Heart left ventricle (tissue), 16 donors: Measurements from ENCODE around the gene KRT85. TPM values are rescaled to one million over a fixed set of nuclear protein-coding genes. Genes with fewer than 3 reads are reported as not detected.

ENCODE experiments used
- ATAC-seq, 4 donors: fragments of 200-7000 bp; cut with Tn5 transposase; one replicate each; pipeline ENCODE4 v1.9.1; 2020 to 2022; ENCODE audit warnings: moderate library complexity in 4 of 4, mild to moderate bottlenecking in 3 of 4, moderate number of reproducible peaks in 1 of 4
- DNase-seq, 5 donors: peaks; one replicate each; pipeline ENCODE4 v3.0.0-alpha.2; 2020
- H3K27ac ChIP-seq, 12 donors: fragments of 200-600 bp; sonication (generic) in 4 of 12; one replicate each; pipeline versions ENCODE4 v1.5.0 to v1.8.0; 2016 to 2022; ENCODE audit warnings: mild to moderate bottlenecking in 2 of 12
- H3K27me3 ChIP-seq, 9 donors: fragments of 200-600 bp; sonication (generic) in 2 of 9; one replicate each; pipeline versions ENCODE4 v1.5.1 to v1.8.0; 2016 to 2022; ENCODE audit warnings: mild to moderate bottlenecking in 3 of 9
- H3K36me3 ChIP-seq, 9 donors: fragments of 200-600 bp; sonication (generic) in 2 of 9; one replicate each; pipeline versions ENCODE4 v1.5.0 to v1.8.0; 2018 to 2022; ENCODE audit warnings: mild to moderate bottlenecking in 2 of 9
- H3K4me1 ChIP-seq, 12 donors: fragments of 200-600 bp; sonication (generic) in 4 of 12; one replicate each; pipeline versions ENCODE4 v1.5.0 to v1.8.0; 2016 to 2022; ENCODE audit warnings: mild to moderate bottlenecking in 3 of 12
- H3K4me3 ChIP-seq, 12 donors: fragments of 200-600 bp; sonication (generic) in 4 of 12; one replicate each; pipeline versions ENCODE4 v1.5.0 to v1.8.0; 2017 to 2022; ENCODE audit warnings: mild to moderate bottlenecking in 9 of 12, moderate library complexity in 4 of 12
- H3K9me3 ChIP-seq, 12 donors: fragments of 200-600 bp; sonication (generic) in 4 of 12; one replicate each; pipeline versions ENCODE4 v1.5.0 to v1.8.0; 2016 to 2022; ENCODE audit warnings: mild to moderate bottlenecking in 1 of 12
- CTCF ChIP-seq, 12 donors: fragments of 200-600 bp; sonication (generic) in 4 of 12; IDR thresholded peaks; one replicate each; pipeline versions ENCODE4 v1.5.0 to v1.8.0; 2018 to 2022; ENCODE audit warnings: antibody characterized with exemption in 12 of 12, mild to moderate bottlenecking in 5 of 12
- POLR2A ChIP-seq, 2 donors: fragments of 450-650 bp; IDR thresholded peaks; one replicate each; pipeline ENCODE4 v1.6.1; 2017; ENCODE audit warnings: antibody characterized with exemption in 2 of 2, mild to moderate bottlenecking in 2 of 2, moderate library complexity in 2 of 2
- WGBS, 4 donors: extraction: QIAGEN DNeasy Blood & Tissue Kit in 2 of 4; methylation state at CpG; one replicate each; pipeline versions ENCODE4 v1.1.5 to v1.1.7; 2013 to 2018; 5-methylcytosine and 5-hydroxymethylcytosine counted together
- intact Hi-C, 10 donors: fragments of 100-400 bp; cut with DNase I; formaldehyde crosslinking; loops; one replicate each; pipeline versions ENCODE4 v1.11.1 to v1.14.2; 2022
- polyA plus RNA-seq, 2 donors: library from polyadenylated mRNA; stranded (reverse); fragments of 200-250 nt; gene quantifications; one replicate each; pipeline ENCODE4 v1.2.3, GENCODE V29; 2013
- total RNA-seq, 9 donors: library from RNA; depleted of rRNA in 2 of 9; stranded (reverse); fragments of >200 nt in 2 of 9; fragmentation: NEBNext Ultra II Directional in 3 of 9; extraction: Animal tissue kit (Norgen Biotek cat#: 25700) in 3 of 9; gene quantifications; one replicate each; pipeline versions ENCODE4 v1.1.0 to v1.2.4, GENCODE V29; 2016 to 2023
- donor health status: ischemic (EF 13 %, LVEDD 7.1; RV severe dilation, severe dysfunction).
- donor health status: healthy with polysubstance abuse.
- donor health status: DM: no; HTN: yes; CAD: no.
- donor health status: DM: no; HTN: no; CAD: no.
- donor health status: ischemic (EF 25% LVEDD 6.9; RV normal size, moderate dysfunction).
- donor health status: ischemic (EF 25% LVEDD 5.7; RV mildly dilated, moderate dysfunction).
- donor health status: healthy.
- donor health status: DM: yes; HTN: yes; CAD: no.
- donor health status: ischemic (EF 35%, LVEDD 5.7; RV mildly dilated, moderate dysfunction).
- donor health status: nonischemic (EF 11% LVEDD 7.7; RV severe dilation, severe dysfunction).
- donor health status: DM: yes; HTN: yes; CAD: no.
- donor health status: PGD.
- donor health status: ischemic (EF 29% LVEDD 5.4; RV normal size, mild dysfunction).
- donor health status: nonischemic (EF 23%, LVEDD 6.1; RV moderate dilation, normal function).

KRT85 gene
- total and polyA plus RNA-seq, 11 donors: not detected

GRCh38 chr12:52385226-52385702 lies 18.0 kb upstream of the KRT85 start, which contains the start of gene KRT84:
KRT84 (minus strand) TSS chr12:52385652; CDS start chr12:52385585, 67 bp downstream.
- intact Hi-C loops: loop anchor here in 1 of 10 donors (10.0 kb wide), 1 partner anchor 120 kb away; no protein-coding TSS in a partner anchor
- ATAC-seq: no peak
- Histone ChIP-seq H3K27me3 (peaks cover 0 to 10% (median 0%) of the 10 kb centered on the region in 9 donors), H3K27ac (no peak within 1 kb of the TSS), H3K9me3 (no peaks in the 10 kb centered on the region), H3K4me3 (no peak within 1 kb of the TSS), H3K36me3 (no peaks in the 10 kb centered on the region), H3K4me1 (peaks cover 0 to 4% (median 0%) of the 10 kb centered on the region in 12 donors)
- 94 to 99% (median 97%) methylated on average over 6 to 11 of the region's 11 CpGs for WGBS, 4 donors
- DNase-seq: no peak
- TF ChIP-seq CTCF (IDR thresholded peaks at IDR 0.05) (no peak), POLR2A (IDR thresholded peaks at IDR 0.05) (no peak)

- Histone ChIP-seq H3K36me3 (no peaks in the 10 kb centered on the region), H3K9me3 (no peaks in the 10 kb centered on the region), H3K4me1 (no peaks in the 10 kb centered on the region), H3K4me3 (no peak overlapping the region), H3K27me3 (peaks cover 0 to 10% (median 0%) of the 10 kb centered on the region in 9 donors), H3K27ac (no peak overlapping the region)
- no peak for ATAC-seq
- no peak for DNase-seq
- intact Hi-C loops: loop anchor here in 1 of 10 donors (10.0 kb wide), 1 partner anchor 121 kb away; no protein-coding TSS in a partner anchor
- TF ChIP-seq POLR2A (IDR thresholded peaks at IDR 0.05) (no peak), CTCF (IDR thresholded peaks at IDR 0.05) (no peak)
- WGBS, 4 donors: 85 to 91% (median 89%) methylated on average over 3 of the region's 3 CpGs
Observed at GRCh38 chr12:52383331-52383730, 16.1 kb upstream of the KRT85 start.

DNA sequence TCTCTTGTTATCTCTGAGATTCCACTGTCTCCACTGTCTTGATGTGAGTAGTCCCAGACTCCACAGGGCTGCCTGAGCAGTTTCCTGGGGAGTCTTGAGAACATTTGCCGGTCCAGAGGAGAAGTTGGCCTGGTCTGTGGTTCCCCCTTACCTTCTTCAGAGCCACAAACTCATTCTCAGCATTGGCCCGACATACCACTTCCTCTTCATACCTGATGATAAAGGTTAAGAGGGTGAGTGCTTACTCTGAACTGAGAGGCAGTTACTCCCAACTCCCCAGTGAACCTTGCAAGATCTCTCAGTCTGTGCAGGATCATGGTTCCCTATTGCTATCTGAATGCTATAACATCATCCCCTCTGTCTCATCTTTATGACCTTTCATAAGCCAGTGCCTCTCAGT lies 15.6 kb upstream of the KRT85 start:
- WGBS, 4 donors: 64 to 95% (median 76%) methylated on average over 2 of the region's 2 CpGs

GRCh38 chr12:52381206-52381605 lies 13.9 kb upstream of the KRT85 start:
- no peak overlapping the region for H3K4me3 ChIP-seq
- H3K36me3 ChIP-seq: no peaks in the 10 kb centered on the region
- TF ChIP-seq CTCF (IDR thresholded peaks at IDR 0.05) (no peak), POLR2A (IDR thresholded peaks at IDR 0.05) (no peak)
- WGBS, 4 donors: 88 to 95% (median 91%) methylated on average over 8 of the region's 8 CpGs
- H3K27me3 ChIP-seq: peaks cover 0 to 20% (median 0%) of the 10 kb centered on the region in 9 donors
- no peak overlapping the region for H3K27ac ChIP-seq
- ATAC-seq: no peak
- H3K9me3 ChIP-seq: no peaks in the 10 kb centered on the region
- intact Hi-C loops: loop anchor here in 1 of 10 donors (10.0 kb wide), 1 partner anchor 124 kb away; no protein-coding TSS in a partner anchor
- DNase-seq: no peak
- H3K4me1 ChIP-seq: no peaks in the 10 kb centered on the region

More for the DNA sequence above, 15.6 kb upstream of the KRT85 start:
- intact Hi-C loops: loop anchor here in 1 of 10 donors (10.0 kb wide), 1 partner anchor 122 kb away; no protein-coding TSS in a partner anchor
- ATAC-seq (no peak), DNase-seq (no peak)
- no peaks in the 10 kb centered on the region for H3K36me3 ChIP-seq
- no peak overlapping the region for H3K27ac ChIP-seq
- TF ChIP-seq CTCF (IDR thresholded peaks at IDR 0.05) (no peak), POLR2A (IDR thresholded peaks at IDR 0.05) (no peak)
- no peaks in the 10 kb centered on the region for H3K9me3 ChIP-seq
- no peaks in the 10 kb centered on the region for H3K4me1 ChIP-seq
- no peak overlapping the region for H3K4me3 ChIP-seq
- H3K27me3 ChIP-seq: peaks cover 0 to 15% (median 0%) of the 10 kb centered on the region in 9 donors
